ENCODE data around the gene ALX3. TPM values are rescaled to one million over a fixed set of nuclear protein-coding genes. Genes with fewer than 3 reads are reported as not detected.
"Not testable (repeated sequence)": the region's sequence is repeated elsewhere in the genome, so short reads cannot be mapped to it uniquely, and the experiment has no call there.

ALX3 gene
- total RNA-seq, 1 donor from 2014 or later = not detected

DNA sequence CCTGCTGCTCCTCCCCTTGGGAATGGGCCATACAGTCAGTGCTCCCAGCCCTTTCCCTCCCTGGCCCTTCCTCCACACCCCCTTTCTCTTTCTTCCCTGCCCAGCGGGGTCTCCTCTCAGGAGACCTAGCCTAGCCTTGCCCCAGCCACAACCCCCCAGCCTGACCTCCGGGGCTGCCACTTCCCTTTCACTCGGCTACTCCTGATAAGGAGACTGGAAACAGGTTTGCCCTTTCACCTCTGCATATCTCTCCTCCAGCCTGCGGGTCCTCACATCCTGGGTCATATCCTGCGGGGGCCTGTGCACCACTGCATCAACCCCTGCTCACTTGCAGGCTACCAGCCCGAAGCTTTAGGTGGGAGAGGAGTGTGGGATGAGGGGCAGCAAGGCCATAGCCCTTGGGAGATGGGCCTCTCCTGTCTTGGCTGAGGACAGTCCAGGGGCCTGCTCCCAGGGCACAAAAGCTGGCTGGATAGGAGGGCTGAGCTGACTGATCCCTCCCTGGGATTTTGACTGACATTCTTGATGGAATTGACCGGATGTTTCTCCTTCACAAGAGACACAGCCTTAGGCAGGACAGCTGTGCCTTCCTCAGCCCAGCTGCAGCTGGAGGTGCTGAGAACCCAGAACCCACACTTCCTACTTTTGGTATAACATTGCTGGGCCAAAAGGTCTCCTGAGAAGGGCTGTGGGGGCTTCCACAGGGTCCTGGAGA lies 19.2 kb upstream of the ALX3 start:
- no peak for DNase-seq (ENCODE audit: extremely low read depth, low read depth, low spot score)

DNA sequence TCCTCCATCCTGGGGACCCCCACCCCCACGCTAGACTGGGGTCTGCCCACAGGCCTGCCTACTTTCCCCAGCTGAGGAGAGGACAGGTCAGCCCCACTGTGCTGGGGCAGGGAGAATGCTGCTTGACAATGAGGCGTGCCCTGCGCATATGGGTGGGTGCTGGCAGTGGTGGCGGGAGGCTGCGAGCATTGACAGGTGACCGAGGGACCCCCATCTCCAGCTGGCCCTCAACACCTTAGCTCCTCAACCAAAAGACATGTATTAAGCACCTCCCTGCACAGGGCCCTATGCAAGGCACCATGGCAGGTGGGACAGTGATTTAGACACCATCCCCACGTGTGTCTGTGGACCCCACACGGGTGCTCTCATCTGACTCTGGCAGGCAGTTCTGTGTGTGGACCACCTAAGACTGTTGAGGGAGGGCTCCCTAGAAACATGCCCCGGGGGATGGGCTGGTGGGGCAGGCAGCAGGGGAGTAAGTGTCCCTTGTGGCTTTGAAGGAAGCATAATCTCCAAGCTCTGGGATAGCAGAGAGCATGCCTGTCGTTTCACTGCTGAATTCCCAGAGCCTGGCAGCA lies 18.4 kb upstream of the ALX3 start:
- DNase-seq (ENCODE audit: extremely low read depth, low read depth, low spot score) = no peak

DNA sequence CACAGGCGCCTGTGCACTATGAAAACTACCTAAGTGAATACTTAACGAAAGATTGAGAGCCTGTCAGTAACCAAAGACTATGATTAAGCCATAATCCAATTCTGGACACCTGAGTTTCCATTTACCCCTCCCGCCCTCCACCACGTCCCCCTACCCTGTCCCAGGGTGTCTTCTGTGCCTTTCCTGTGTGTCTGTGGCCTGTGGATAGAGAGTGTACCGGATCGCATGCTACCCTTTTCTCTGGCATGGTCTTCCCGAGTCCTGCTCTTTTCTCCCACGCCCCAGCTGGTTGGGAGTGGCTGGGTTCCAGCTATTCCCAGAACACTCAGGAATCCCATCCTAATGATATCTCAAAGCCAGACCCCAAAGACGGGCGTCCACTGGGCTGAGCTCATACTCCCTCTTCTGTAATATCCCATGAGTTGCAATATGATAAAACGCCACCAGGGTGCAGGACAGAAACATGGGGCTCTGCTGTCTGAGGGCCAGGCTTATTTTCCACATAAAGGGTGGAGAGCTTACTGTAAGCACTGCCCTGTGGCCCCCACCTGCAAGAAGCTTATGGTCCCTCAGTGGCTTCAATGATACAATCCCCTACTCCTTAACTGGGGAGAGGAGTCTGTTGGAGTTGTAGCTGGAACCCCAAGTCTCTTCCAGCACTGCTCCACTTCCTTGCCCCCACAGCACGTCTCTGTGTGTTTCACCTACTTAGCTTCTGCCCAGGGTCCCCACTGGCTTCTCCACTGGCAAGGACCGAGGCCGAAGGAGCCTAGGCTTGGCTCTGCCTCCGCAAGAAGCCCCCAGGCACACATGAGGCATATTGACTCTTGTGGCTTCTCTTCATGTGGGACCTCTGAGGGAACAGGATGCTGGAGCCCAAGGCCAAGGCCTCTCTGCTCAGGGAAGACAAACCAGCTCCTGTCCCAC lies 17.6 kb upstream of the ALX3 start:
- no peak for DNase-seq (ENCODE audit: extremely low read depth, low read depth, low spot score)

DNA sequence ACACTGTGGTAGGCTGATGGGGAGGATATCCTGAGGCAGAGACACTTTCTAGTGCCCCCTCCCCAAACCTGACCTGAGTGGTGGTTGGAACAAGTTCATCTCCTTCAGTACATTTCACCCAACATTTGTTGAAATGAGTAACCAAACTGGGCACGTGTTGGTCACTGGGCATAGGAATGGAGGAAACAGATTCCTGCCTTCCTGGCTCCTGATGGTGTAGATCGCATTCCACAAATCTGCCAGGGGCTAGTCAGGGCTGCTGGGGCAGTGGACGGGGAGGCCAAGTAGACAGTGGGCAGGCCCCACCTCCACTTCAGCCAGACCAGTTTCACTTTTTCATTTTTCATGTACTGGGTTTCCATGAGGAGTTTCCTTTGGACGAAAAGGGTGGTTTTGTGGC lies 16.5 kb upstream of the ALX3 start:
- DNase-seq (ENCODE audit: extremely low read depth, low read depth, low spot score) = no peak

DNA sequence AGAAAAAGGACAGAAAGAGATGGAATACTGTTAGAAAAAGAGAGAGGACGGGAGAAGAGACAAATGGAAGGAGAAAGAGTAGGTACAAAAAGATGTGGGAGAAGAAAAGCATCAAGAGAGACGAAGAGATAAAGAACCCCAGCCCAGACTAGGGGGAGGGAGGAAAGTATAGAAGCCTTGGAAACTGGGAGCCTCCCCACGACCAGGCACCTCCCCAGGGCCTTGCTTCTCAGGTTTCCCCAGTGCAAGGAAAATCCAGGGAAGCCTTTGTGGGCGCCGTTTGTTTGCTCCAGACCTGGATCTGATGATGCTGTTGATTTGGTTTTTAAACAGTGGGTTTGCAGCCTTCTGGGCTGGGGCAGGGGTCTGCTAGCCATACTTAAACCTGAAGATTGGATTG lies 15.2 kb upstream of the ALX3 start:
- no peak for DNase-seq (ENCODE audit: extremely low read depth, low read depth, low spot score)

DNA sequence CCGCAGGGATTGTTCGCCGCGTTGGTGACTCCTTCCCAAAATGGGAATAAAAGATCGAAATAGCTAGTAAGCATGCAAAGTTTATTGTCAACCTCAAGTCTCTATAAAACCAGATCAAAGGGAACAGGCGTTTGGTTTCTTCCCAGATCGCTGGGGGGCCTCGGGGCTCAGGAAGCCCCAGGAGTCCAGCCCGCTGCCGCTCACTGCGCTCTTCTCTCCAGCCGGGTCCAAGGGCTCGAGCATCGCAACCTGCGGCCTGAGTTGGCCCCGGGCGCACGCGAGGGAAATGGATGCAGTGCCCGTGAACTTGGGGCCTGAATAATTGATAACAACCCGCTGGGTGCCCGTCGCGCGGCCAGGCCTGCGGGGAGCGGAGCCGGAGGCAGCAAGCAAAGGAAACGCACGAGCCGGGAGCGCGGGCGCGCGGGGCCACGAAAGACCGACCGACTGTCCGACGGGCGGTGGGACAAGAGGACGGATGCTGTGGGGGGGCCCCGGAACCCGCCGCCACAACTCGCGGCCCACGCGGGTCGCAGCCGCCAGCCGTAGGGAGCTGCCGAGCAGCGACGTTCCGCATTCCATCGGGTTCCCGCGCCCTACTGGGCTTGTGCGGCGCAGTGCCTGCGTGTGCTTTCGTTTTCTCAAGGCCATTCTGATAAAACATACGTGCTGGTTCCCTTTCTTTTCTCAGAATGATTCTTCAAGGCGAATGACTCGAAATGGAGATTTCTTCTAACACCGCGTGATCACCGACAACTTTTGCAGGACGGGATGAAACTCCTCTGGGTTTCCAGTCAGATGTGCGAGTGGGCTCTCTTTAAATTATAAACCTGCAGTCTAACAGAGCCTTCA lies 14.0 kb upstream of the ALX3 start:
- no peak for DNase-seq (ENCODE audit: extremely low read depth, low read depth, low spot score)

DNA sequence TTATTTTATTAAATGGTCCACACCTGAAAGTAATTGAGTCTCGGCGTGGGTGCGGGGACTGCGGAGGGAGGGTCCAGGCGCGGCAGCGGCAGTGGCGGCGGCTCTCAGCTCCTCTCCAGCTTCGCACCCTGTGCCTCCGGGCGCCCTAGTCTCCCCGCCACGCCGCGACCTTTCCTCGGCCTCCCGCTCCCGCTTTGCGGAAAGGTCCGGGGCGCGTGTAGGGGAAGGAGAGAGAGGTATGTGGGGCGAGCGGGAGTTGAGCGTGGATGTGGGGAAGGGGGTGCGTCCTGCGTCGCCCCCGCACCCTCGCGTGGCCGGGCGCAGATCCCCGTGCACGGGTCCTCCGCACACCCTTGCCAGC lies 13.4 kb upstream of the ALX3 start:
- DNase-seq (ENCODE audit: extremely low read depth, low read depth, low spot score) = no peak

DNA sequence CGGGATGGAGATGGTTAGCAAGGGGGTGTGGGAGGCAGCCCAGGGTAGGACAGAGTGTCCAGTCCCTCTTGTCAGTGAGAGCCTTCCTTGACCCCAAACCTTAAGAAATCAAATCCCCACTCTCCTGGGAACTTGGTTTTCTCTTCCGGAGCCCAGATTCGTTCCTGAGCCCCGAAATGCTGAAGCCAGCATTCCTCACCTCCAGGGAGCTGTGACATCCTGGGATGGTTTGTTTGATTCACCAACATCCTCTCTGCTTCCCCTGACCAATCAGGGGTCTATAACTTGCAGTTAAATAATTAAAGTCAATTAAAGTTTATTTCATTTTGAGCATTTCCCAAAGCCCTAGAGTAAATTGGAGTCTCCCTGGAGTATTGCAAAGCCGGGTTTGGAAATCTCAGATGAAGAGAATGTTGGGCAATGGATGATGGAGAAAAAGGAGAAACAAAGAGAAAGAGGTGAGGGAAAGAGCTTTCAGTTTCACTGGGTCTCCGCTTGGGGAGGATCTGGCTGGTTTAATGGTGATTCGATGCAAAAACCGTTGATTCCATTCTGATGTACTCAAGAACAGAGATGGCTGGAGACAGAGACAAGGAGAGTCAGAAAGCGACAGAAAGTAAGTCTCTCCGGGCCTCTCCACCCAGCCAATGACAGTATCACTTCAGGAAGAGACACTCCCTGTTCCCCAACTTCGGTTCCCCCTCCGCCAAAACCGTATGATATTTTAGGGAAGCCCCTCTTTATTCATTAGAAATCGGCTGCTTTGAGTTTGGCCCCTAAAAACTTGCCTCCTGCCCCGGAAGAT lies 12.8 kb upstream of the ALX3 start:
- DNase-seq (ENCODE audit: extremely low read depth, low read depth, low spot score) = no peak

DNA sequence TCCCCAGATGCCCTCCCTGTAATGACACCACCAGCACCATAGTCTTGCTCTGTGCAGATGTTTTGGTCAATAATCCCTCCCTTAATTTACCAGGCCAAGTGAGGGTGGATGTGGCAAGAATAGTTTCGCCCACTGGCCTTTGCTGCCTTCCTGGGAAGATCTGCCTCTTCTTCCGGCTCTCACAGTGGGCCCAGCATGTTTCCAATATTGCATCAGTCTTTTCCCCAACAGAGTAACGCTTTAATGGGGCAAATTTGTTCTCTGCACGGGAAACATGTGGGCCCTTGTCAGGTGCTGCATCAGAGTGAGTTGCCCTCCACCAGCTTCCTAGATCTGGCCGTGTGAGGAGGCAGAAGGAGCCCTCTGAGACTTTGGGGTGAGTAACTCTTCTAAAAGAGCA lies 12.0 kb upstream of the ALX3 start:
- DNase-seq (ENCODE audit: extremely low read depth, low read depth, low spot score) = no peak

DNA sequence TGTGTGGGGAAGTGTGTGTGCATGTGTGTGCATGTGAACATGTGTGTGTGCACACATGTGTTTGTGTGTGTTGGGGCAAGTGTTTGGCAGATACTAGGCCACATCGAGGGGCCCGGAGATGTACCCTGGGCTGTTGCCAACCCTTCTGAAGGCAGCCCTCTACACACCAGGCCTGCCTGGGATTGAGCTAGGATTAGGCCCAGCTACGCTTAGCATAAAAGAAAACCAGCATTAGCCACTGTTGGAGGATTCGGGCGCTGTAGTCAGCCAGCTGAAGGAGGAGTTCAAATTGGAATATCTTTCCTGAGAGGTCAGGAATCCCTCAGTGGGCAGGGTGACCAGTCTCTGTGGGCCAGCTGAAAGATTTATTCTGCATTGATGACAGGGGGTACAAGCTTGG lies 10.6 kb upstream of the ALX3 start:
- DNase-seq (ENCODE audit: extremely low read depth, low read depth, low spot score) = no peak

DNA sequence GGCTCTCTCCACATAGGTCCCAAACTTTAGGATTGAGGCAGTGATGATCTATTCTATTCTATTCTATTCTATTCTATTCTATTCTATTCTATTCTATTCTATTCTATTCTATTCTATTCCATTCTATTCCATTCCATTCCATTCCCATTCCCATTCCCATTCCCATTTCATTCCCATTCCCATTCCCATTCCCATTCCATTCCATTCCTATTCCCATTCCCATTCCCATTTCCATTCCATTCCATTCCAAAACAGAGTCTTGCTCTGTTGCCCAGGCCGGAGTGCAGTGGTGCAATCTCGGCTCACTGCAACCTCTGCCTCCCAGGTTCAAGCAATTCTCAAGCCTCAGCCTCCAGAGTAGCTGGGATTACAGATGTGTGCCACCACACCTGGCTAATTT lies 9.5 kb upstream of the ALX3 start:
- not testable (repeated sequence) for DNase-seq (ENCODE audit: extremely low read depth, low read depth, low spot score)

DNA sequence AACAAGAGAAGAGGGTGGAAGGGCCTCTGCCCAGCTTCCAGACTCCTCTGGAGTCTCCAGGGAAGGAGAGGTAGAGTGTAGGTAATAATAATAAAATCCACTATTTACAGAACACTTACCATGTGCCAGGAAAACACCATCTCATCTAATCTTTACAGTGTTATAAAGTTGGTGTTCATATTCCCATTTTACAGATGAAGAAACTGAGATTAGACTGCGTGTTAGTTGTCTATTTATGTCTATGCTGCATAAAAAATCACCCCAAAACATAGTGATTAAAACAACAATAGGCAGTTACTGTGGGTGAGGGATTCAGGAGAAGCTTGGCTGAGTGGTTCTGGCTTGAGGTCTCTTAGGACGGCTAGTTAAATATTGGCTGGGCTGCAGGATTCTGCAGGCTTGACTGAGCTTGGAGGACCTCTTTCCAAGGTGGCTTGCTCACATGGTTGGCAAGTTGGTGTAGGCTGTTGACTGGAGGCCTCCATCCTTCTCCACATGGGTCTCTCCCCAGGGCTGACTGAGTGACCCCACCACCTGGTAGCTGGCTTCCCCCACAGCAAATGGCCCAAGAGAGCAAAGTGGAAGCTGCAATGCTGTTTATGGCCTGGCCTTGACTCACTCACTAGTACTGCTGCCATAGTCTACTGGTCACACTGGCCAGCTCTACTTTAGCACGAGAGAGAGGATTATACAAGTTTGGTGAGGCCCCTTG lies 6.5 kb upstream of the ALX3 start:
- no peak for DNase-seq (ENCODE audit: extremely low read depth, low read depth, low spot score)

DNA sequence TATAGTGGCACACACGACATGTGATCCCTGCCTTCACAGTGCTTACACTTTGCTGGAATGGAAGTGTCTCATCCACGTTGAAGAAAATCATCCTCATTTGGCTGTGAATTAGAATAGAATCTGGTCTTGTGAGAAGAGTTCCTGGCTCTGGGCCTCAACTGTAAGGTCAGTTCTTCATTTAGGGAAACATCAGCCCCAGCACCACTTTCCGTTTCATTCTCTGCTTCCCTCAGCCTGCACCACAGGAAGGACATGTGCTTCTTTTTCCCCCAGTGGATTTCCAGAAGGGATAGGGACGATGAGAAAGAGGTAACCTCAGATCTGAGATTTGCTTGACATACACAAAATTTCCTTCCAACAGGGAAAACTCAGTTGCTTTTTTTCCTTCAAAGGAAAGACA lies 3.7 kb upstream of the ALX3 start:
- no peak for DNase-seq (ENCODE audit: extremely low read depth, low read depth, low spot score)

DNA sequence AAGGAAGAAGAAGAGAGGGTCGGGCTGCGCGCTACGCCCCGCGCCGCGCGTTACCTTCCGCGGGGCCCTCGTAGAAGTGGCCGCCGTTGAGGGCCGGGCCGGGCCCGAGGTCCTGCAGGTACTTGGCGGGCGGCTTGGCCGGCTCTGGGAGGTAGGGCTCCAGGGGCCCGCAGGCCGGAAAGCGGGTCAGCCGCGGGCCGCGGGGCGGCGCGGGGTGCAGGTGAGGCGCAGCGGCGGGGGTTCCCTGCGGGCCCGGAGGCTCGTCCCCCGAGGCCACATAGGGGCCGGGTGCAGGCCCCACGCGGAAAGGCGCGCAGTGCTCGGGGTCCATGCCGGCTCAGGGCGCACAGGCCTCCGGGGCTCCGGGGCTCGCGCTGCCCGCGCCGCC lies 196 bp downstream of the ALX3 start:
- DNase-seq (ENCODE audit: extremely low read depth, low read depth, low spot score) = no peak

DNA sequence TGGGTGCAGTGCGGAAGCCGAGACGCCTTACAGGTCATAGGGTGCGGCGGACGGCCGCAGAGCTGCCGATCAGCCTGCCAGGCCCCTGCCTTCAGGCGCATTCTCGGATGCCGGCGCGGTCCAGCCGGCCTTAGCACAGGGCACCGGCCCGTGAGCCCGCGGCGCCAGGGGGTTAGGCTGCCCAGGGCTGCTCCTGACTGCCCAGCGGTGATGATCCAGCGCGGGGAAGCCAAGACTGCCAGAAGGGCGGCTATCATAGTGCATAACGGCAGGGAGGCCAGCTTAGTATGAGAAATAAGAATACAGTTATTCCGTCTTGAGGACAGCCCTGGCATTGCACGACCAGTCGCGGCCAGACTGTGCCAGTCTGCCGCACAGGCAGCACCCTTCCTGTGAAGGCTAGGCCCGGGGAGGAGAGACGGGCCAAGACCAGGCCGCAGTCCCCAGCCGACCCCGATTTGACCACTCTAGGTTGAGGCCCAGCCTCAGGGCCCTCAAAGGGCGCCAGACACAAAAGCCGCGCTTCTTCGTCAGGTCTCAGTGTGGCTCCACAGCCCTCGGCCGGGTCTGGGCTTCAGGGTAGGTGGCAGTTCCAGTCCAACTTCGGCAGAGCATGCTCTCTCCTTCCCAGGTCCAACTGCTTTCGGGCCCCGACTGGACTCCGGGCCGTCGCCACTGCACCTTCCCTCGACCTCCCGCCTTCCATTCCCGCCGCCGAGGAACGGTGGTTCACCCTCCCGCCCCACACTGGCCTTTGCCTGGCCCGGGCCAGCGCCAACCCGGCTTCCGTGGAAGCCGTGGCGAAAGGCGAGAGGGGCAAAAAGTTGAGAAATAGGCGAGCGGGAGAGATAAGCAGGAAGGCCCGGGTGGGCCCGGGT lies 829 bp downstream of the ALX3 start:
- DNase-seq (ENCODE audit: extremely low read depth, low read depth, low spot score) = no peak

DNA sequence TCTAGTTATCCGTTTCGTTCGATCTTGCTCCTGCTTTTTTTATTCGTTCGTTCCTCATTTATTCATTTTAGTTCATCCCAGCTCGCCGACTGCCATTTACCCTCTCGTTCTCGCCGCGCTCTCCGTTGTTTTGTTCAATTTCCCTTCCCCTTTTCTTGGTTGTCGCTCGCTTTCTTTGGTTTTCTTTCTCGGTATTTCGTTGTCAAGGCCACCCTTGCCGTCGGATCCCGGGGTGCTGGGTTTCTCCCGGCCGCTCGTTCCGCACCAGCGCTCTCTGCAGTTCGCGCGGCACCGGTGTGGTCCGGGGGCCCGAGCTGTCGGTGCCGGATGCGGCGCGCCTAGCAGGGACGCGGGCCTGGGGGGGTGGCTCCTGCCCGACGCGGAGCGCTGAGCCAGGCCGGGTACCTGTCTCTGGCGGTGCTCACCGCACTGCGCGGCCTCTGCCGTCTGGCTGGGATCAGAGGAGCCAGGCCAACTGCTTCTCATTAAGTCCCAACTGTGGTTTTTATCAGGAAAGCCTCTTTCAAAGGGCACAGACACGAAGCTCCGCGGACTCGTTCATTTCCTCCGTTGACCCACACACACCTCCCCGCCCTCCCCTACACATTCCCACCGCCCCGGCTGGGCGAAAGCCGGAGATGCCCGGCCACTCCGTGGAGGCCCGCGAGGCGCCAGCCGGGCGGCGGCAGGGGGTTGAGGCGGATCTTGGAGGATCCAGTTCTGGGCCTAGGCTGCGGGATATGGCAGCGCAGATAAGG lies 1.6 kb downstream of the ALX3 start:
- DNase-seq (ENCODE audit: extremely low read depth, low read depth, low spot score) = no peak

DNA sequence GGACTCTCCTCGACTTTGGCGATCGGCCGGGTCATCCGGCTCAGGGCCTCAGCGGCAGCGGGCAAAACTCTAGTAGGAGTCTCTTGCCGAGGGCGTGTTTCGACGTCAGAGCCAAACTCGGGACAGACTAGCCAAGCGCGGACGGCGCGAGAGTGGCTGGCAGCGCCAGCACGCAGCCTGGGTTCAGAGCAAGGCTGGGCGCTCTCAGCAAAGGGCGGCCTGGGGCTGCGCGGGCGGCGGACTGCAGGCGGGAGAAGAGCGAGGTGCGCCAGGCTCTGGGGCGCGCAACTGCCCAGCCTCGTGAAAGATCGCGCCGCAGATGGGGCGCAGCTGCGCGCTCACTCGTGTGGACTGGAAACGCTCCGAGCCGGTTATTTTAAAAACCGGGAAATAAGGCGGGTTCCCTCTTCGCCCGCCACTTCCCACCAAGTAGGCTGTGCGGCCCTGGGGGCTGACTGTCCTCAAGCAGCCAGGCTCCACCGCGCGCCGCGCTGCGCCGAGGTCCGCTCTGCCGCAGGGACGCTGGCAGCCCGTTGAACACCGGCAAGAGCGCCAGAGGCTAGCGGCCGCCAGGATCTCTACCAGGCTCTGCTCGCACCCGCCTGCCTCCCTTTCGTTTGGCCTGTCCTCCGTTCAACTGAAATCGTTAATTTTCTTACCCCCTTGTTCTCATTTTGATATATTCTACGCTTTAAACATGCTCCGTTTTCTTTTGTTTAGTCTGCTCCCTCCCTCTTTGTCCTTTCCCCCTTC lies 2.4 kb downstream of the ALX3 start:
- DNase-seq (ENCODE audit: extremely low read depth, low read depth, low spot score) = no peak
